Nephron (organoid): Measurements from ENCODE around the gene VPS35L.

Experiments
- H3K27ac Mint-ChIP-seq, 3 experiments: 2 replicates each; pipeline ENCODE4 v1.8.0; 2020; ENCODE audit warnings: mixed read lengths in 3 of 3, mild to moderate bottlenecking in 2 of 3, moderate library complexity in 1 of 3
- H3K27me3 Mint-ChIP-seq: 2 replicates; pipeline ENCODE4 v1.8.0; 2021; ENCODE audit warnings: low read depth, mild to moderate bottlenecking, moderate library complexity, mixed read lengths
- H3K36me3 Mint-ChIP-seq: 2 replicates; pipeline ENCODE4 v1.8.0; 2020; ENCODE audit warnings: low read depth, mixed read lengths
- H3K4me1 Mint-ChIP-seq: 2 replicates; pipeline ENCODE4 v1.8.0; 2020; ENCODE audit warnings: mixed read lengths
- H3K4me3 Mint-ChIP-seq, 3 experiments: 2 replicates each; pipeline ENCODE4 v1.8.0; 2020; ENCODE audit warnings: mild to moderate bottlenecking in 3 of 3, mixed read lengths in 3 of 3, moderate library complexity in 2 of 3
- H3K9me3 Mint-ChIP-seq: 2 replicates; pipeline ENCODE4 v1.8.0; 2020; ENCODE audit warnings: mixed read lengths
- CTCF ChIP-seq, 3 experiments: fragments of 200-600 bp; sonication (generic); IDR thresholded peaks; one replicate each; pipeline ENCODE4 v1.5.0; 2021; ENCODE audit warnings: antibody characterized with exemption in 3 of 3; ENCODE audit not compliant: unreplicated experiment in 3 of 3

Gene VPS35L

DNA sequence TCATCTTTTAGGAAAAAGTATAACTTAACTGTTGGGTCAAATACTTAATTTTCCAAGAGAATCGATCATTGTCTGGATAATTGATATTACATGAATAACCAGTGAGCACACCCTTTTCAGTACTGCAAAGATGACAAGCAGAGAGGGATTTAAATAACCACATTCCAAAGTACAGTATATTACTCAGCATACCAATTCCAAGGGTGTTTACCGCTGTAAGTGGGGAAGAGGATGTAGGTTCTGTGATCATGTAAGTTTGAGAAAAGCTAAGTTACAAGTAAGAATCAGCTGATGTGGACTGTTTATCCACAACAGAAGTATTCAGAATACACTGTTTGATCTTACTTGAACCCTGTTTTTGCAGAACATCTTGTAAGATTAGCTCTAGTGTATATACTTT, 39.7 kb upstream of the VPS35L start:
- TF ChIP-seq CTCF (IDR thresholded peaks at IDR 0.05; ENCODE audit: unreplicated experiment in 3 of 3) = no peak
- H3K9me3 Mint-ChIP-seq = peaks cover 3% of the 10 kb centered on the region
- H3K27ac Mint-ChIP-seq = no peak overlapping the region
- peaks cover 56% of the 10 kb centered on the region for H3K36me3 Mint-ChIP-seq
- peaks cover 16% of the 10 kb centered on the region for H3K4me1 Mint-ChIP-seq
- no peaks in the 10 kb centered on the region for H3K27me3 Mint-ChIP-seq
- H3K4me3 Mint-ChIP-seq = no peak overlapping the region

DNA sequence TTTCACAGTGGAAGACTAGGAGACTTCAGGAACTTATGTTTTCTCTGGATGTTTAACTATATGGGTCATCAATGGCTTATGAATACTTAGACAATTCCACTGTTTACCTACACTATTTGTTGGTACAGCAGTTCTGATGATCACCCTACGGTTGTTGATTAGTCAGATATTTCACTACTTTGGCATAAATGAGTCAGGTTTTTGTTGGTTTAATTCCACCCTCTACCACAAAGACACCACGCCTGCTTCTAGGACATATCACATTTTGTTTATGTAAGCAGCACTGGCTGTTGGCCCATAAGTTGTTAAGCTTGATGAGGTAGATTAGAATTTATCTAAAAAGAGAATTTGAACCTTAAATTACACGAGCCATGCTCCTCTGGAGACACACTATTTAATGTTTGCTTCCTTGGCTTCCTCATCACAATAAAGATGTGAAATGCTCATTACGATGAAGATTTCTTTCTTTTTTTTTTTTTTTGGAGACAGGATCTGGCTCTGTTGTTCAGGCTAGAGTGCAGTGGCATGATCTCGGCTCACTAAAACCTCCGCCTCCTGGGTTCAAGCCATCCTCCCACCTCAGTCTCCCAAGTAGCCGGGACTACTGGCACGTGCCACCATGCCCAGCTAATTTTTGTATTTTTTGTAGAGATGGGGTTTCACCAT, 37.9 kb upstream of the VPS35L start:
- TF ChIP-seq CTCF (IDR thresholded peaks at IDR 0.05; ENCODE audit: unreplicated experiment in 3 of 3) = no peak
- peaks cover 3% of the 10 kb centered on the region for H3K9me3 Mint-ChIP-seq
- H3K4me3 Mint-ChIP-seq = no peak overlapping the region
- peaks cover 30% of the 10 kb centered on the region for H3K4me1 Mint-ChIP-seq
- H3K27ac Mint-ChIP-seq = no peak overlapping the region
- H3K36me3 Mint-ChIP-seq = peaks cover 44% of the 10 kb centered on the region
- no peaks in the 10 kb centered on the region for H3K27me3 Mint-ChIP-seq

GRCh38 chr16:19518388-19518787, 37.1 kb upstream of the VPS35L start:
- no peak overlapping the region for H3K4me3 Mint-ChIP-seq
- no peak overlapping the region for H3K27ac Mint-ChIP-seq
- H3K27me3 Mint-ChIP-seq = no peaks in the 10 kb centered on the region
- TF ChIP-seq CTCF (IDR thresholded peaks at IDR 0.05; ENCODE audit: unreplicated experiment in 3 of 3) = no peak
- H3K9me3 Mint-ChIP-seq = no peaks in the 10 kb centered on the region
- H3K36me3 Mint-ChIP-seq = peaks cover 36% of the 10 kb centered on the region
- peaks cover 31% of the 10 kb centered on the region for H3K4me1 Mint-ChIP-seq

- H3K27me3 Mint-ChIP-seq = no peaks in the 10 kb centered on the region
- H3K4me1 Mint-ChIP-seq = peaks cover 45% of the 10 kb centered on the region
- peaks cover 17% of the 10 kb centered on the region for H3K36me3 Mint-ChIP-seq
- peak overlapping the region; percentile 69 to 92 (median 84) for H3K27ac Mint-ChIP-seq
- TF ChIP-seq CTCF (IDR thresholded peaks at IDR 0.05; ENCODE audit: unreplicated experiment in 3 of 3) = no peak
- peak overlapping the region; percentile 90 to 94 (median 92) for H3K4me3 Mint-ChIP-seq
- no peaks in the 10 kb centered on the region for H3K9me3 Mint-ChIP-seq
Observed at GRCh38 chr16:19520861-19521331, 34.6 kb upstream of the VPS35L start.

- Mint-ChIP-seq H3K9me3 (no peaks in the 10 kb centered on the region), H3K4me1 (peaks cover 45% of the 10 kb centered on the region), H3K27me3 (no peaks in the 10 kb centered on the region), H3K4me3 (peak within 1 kb of the TSS; percentile 90 to 94 (median 92)), H3K36me3 (peaks cover 9% of the 10 kb centered on the region), H3K27ac (peak within 1 kb of the TSS; percentile 69 to 92 (median 84))
- peak; percentile 15 to 41 (median 20) for TF ChIP-seq CTCF (IDR thresholded peaks at IDR 0.05; ENCODE audit: unreplicated experiment in 3 of 3)
Observed at GRCh38 chr16:19521471-19522396, 33.8 kb upstream of the VPS35L start, which contains the start of gene GDE1. Gene GDE1 (minus strand): TSS chr16:19522098. CDS start chr16:19521964, 134 bp downstream.
